MG63 (cell line): ENCODE results near the gene VRK1. TPM values are rescaled to one million over a fixed set of nuclear protein-coding genes. Genes with fewer than 3 reads are reported as not detected.

Source experiments
- DNase-seq: peaks from one replicate; pipeline ENCODE4 v3.0.0-alpha.2; 2020
- H3K27me3 ChIP-seq: fragments of 250-450 bp; sonication (Bioruptor Pico); 2 replicates; pipeline ENCODE4 v1.5.1; 2020; ENCODE audit warnings: mild to moderate bottlenecking, moderate library complexity
- H3K36me3 ChIP-seq: fragments of 250-450 bp; sonication (Bioruptor Pico); 2 replicates; pipeline ENCODE4 v1.5.1; 2020; ENCODE audit warnings: mild to moderate bottlenecking, moderate library complexity
- H3K4me3 ChIP-seq: fragments of 250-450 bp; sonication (Bioruptor Pico); 2 replicates; pipeline ENCODE4 v1.5.1; 2020; ENCODE audit warnings: mild to moderate bottlenecking, moderate library complexity
- H3K9me3 ChIP-seq: fragments of 250-450 bp; sonication (Bioruptor Pico); 2 replicates; pipeline ENCODE4 v1.5.1; 2020; ENCODE audit warnings: mild to moderate bottlenecking, moderate library complexity
- total RNA-seq: library from RNA; depleted of rRNA; stranded (reverse); fragments of >200 nt; shearing (Covaris generic); gene quantifications from 2 replicates; pipeline ENCODE4 v1.2.3, GENCODE V29; 2014; ENCODE audit warnings: low replicate concordance

VRK1 gene
- total RNA-seq, 1 experiment from 2014 or later = 34.0 TPM

DNA sequence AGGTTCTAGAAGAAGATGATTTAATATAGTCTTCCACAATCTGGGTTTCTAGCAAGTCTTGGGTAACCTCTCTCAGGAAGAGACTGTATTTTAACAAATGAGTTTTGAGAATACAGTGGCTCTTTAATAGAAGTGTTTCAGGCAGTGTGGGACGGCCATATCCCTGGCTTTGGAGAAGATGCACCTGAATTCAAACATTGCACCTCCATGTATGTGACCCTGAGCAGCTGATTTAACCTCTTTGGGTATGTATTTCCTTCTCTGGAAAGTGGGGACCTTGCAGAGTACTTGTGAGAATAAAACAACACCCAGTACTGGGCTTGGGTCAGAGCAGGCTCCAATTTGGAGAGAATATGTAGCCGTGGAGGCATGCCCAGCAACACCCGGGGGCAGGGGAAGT lies 15.8 kb upstream of the VRK1 start:
- H3K9me3 ChIP-seq = no peaks in the 10 kb centered on the region
- H3K27me3 ChIP-seq = no peaks in the 10 kb centered on the region
- H3K36me3 ChIP-seq = no peaks in the 10 kb centered on the region
- H3K4me3 ChIP-seq = no peak overlapping the region
- DNase-seq = no peak

DNA sequence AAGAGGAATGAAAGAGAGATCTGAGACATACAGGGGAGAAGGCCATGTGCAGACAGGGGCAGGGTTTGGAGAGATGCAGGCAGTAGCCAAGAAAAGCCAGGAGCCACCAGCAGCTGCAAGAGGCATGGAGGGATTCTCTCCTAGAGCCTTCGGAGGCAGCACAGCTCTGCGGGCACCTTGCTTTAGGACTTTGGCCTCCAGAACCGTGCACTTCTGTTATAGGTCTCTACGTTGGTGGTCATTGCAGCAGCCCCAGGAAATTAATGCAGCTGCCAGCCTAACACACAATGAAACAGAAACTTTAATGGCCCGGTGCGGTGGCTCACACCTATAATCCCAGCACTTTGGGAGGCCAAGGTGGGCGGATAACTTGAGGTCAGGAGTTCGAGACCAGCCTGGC lies 14.7 kb upstream of the VRK1 start:
- no peaks in the 10 kb centered on the region for H3K36me3 ChIP-seq
- no peaks in the 10 kb centered on the region for H3K9me3 ChIP-seq
- no peaks in the 10 kb centered on the region for H3K27me3 ChIP-seq

DNA sequence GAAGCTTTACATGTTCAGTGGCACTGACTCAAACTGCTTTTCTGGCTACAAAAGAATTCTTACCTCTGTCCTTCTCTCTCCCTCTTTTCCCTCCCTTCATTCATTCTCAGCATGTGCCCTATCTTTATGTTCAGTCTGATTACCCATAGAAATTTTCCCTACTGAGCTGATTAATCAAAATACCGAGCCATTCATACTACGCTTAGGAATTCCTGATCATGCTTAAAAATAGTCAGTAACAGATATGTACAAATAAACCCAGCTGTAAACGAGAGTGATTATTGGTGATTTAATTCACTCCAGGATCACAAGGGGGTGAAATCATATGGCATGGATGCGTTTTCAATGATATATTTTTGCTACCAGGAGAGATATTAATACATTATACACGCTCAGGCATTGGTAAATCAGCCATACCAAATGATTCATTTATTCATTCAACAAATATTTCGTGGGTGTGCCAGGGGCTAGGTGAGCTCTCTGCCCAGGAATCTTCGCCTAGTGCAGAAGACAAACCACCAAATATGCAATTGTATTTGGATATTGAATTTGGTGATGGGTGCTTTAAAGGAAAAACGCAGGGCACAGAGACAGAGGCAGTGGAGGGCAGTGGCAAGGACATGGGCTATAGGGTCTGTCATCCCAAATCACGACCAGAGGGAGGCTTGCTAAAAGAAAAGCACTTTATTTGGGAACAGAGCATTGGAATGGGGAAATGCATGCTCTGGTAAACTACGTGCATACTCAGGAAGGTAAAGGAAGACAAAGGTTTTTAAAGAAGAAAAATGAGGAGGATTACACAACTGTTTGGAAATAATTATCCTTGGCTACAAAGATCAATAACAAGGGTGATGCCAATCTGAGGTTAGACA lies 13.9 kb upstream of the VRK1 start:
- peak; percentile 16 for DNase-seq
- no peaks in the 10 kb centered on the region for H3K27me3 ChIP-seq

More for the DNA sequence above, 14.7 kb upstream of the VRK1 start:
- no peak overlapping the region for H3K4me3 ChIP-seq
- DNase-seq = no peak

DNA sequence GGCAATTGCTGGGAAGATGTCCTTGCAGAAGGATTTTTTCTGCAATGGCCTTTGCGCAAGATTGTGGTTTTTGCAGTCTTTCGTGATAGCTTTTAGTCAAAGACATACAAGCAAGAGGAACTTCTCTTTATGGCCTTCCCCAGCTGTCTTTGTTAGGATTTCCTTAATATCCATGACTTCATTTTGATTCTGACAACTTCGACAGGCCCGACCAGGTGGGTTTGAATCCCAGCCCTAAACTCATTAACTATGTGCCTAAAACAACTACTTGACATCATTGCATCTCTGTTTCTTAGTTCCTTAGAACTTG lies 13.3 kb upstream of the VRK1 start:
- Histone ChIP-seq H3K9me3 (no peaks in the 10 kb centered on the region), H3K36me3 (no peaks in the 10 kb centered on the region), H3K27me3 (no peaks in the 10 kb centered on the region), H3K4me3 (no peak overlapping the region)
- DNase-seq = no peak

More for the DNA sequence above, 13.9 kb upstream of the VRK1 start:
- Histone ChIP-seq H3K9me3 (no peaks in the 10 kb centered on the region), H3K36me3 (no peaks in the 10 kb centered on the region), H3K4me3 (no peak overlapping the region)

DNA sequence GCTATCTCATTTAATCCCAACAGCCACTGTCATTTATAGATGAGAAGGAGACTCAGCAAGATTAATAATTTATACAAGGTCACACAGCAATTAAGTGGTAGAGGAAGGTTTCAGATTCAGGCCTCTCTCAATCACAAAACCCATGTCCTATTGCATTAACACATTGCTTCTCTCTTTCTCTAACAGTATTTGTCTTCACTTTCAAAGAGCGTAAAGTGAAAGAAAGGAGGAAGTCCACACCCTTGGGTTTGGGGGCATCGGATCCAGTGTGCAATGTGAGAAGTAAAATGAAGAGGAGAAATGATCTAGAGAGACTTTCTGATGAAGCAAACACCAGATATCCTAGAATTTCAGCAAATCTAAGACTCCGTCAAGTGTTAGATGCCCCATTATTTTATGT lies 7.0 kb upstream of the VRK1 start:
- no peaks in the 10 kb centered on the region for H3K9me3 ChIP-seq
- no peak for DNase-seq

DNA sequence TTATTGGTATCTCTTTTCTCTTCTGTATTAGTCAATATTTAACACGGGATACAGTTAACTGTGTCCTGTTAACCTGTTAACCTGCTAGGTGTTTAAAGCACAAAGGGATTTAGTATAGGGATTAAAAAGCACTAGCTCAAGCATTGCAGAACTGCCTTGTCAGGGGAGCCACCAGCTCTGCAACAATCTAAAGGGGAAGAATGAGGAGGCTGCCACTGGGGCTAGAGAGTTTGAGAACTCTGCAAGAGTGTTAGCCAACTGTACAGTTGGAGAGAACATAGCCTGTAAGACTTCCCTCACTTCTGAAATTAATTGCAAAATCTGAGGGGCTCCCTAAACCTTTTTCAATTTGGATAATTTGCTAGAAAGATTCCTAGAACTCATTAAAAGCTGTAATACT lies 6.5 kb upstream of the VRK1 start:
- H3K4me3 ChIP-seq = no peak overlapping the region
- H3K9me3 ChIP-seq = no peaks in the 10 kb centered on the region
- no peak for DNase-seq
- no peaks in the 10 kb centered on the region for H3K27me3 ChIP-seq
- H3K36me3 ChIP-seq = no peaks in the 10 kb centered on the region

More for the DNA sequence above, 7.0 kb upstream of the VRK1 start:
- Histone ChIP-seq H3K27me3 (no peaks in the 10 kb centered on the region), H3K36me3 (no peaks in the 10 kb centered on the region), H3K4me3 (no peak overlapping the region)

DNA sequence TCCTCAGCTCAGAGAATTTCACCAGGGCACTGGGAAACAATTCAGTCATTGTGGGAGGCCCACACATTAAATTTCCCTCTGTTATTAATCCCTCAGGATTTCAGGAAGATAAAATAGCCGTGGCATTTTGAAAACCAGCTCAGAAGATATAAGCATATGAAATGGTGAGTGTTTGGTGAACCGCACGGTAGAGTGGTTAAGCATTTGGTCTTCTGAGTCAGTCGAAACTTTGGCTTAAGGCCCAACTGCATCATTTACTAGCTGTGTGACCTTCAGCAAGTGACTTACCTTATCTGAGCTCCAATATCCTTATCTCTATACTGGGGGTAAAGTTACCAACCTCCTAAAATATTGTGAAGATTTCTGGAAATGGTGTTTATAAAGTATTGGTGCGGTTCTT lies 5.2 kb upstream of the VRK1 start:
- H3K4me3 ChIP-seq = no peak overlapping the region
- no peaks in the 10 kb centered on the region for H3K27me3 ChIP-seq
- DNase-seq = peak; percentile 37
- H3K9me3 ChIP-seq = no peaks in the 10 kb centered on the region
- no peaks in the 10 kb centered on the region for H3K36me3 ChIP-seq

DNA sequence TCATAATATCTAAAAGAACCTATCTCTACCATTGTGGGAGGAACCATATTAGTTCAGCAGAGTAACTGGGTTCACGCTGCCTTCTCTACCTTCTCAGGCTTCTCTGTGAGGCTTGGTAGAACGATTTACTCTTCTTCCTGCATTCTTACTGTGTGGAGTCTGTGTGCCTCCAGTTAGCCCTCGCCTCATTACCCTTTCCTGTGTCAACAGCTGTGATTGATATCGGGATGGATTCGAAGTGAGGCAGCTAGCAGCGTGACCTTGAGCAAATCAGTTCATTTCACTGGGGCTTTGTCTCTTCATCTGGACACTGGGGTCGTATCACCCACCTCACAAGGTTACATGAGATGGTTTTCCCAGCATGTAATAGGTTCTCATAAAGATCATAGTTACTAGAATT lies 4.6 kb upstream of the VRK1 start:
- Histone ChIP-seq H3K27me3 (no peaks in the 10 kb centered on the region), H3K9me3 (no peaks in the 10 kb centered on the region), H3K36me3 (no peaks in the 10 kb centered on the region), H3K4me3 (no peak overlapping the region)
- DNase-seq = no peak

DNA sequence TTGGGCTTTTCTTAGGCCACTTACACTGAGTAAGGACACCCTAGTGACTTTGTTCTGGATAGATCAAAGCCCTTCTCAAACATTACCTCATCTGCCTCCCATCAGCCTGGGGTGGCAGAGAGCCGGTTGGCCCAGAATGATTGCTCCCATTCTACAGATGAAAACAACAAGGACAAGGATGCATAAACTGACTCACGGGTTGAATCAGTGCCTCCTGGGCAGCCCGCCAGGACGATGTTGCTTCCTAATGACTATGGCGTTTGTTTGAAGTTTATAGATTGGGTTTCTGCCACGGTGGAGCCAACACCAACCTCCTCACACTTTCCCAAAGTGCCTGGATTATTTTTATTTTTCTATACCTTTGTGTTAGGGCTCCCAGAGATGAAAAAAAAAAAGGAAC lies 3.6 kb upstream of the VRK1 start:
- Histone ChIP-seq H3K9me3 (no peaks in the 10 kb centered on the region), H3K4me3 (no peak overlapping the region), H3K27me3 (no peaks in the 10 kb centered on the region), H3K36me3 (no peaks in the 10 kb centered on the region)
- DNase-seq = peak; percentile 42

DNA sequence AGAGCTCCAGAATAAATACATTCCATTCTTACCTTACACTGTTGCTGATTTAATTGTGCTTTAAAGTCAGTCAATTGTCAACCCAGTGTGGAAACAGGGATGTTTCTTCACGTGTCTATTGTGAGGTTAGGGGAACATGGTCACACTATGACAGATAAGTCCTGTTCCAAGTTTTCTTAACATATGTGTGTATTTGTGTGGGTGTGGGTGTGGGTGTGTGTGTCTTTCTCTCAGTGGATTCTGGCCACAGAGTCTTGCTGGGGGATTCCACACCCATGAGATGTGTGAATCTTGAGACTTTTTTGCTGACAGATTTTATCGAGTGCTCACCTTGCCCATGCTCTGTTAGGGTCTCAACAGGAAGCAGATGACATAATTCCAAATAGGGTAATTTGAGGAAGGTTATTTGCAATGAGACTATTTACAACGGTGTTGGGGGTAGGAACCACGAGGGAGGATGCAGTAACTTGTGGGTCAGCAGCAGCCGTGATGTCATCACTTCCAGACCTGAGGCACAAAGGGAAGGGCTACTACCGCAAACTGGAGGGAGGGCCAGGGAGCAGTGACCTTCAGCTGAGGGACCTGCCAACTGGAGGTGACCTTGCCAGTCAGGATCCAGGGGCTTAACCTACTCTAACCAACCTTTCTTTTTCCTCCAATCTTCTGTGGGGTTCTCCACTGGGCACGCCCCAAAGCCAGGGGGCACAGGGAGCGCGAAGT lies 1.9 kb upstream of the VRK1 start:
- Histone ChIP-seq H3K36me3 (no peaks in the 10 kb centered on the region), H3K27me3 (no peaks in the 10 kb centered on the region), H3K9me3 (no peaks in the 10 kb centered on the region), H3K4me3 (no peak overlapping the region)
- no peak for DNase-seq

DNA sequence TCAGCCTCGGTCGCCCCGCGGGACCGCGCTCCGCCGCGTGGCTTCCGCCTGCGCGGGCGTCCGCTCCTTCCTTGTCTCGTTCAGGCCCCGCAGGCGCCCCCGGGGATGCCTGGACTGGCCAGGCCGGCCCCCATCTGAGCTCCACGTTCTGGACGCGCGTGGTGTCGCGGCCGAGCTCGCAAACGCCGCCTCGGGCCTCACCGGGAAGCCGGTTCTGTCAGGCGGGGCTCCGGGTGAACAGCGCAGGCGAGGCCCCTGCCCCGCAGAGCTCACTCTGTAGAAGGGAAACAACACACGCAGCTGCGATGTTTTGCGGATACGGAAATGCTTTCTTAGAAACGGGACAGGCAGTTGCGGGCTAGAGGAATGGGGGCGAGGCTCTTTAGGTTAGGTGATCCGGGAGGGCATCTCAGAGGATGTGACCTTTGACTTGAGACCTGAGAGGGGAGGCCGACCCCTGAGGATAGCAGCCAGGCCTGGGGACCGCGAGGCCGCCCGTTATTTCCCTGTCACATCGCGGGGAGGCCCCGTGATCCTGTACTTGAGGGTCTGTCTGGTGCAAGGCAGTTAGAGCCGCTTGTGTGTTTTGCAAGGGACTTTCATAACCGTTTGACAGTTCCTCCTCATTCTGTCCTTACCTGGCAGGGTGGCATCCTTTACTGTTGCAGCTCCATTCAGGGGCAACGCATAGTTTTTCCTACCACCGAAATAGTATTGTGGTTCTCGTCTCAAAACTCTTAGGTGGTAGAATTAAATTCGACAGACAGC lies 584 bp downstream of the VRK1 start:
- Histone ChIP-seq H3K9me3 (no peaks in the 10 kb centered on the region), H3K4me3 (peak overlapping the region; percentile 80), H3K27me3 (no peaks in the 10 kb centered on the region), H3K36me3 (no peaks in the 10 kb centered on the region)
- DNase-seq = peak; percentile 17

DNA sequence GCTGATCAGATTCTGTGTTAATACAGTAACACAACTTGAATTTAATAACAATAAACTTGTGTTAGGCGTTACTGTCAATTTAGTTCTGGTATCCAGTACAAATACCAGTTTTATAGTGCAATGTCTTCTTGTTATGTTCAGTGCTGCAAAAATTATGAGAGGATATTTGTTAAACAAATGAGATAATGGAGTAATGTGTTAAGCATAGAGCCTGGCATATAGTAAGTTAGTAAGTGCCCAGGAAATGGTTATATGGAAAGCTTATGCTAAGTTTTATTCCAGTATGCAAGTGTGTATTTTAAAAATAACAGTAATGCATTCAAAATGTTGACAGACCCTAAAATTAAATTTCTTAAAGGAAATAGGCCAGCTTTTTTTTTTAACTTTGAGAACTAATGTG lies 1.8 kb downstream of the VRK1 start:
- peak overlapping the region; percentile 80 for H3K4me3 ChIP-seq
- H3K27me3 ChIP-seq = no peaks in the 10 kb centered on the region
- H3K9me3 ChIP-seq = no peaks in the 10 kb centered on the region
- H3K36me3 ChIP-seq = no peaks in the 10 kb centered on the region
- no peak for DNase-seq

DNA sequence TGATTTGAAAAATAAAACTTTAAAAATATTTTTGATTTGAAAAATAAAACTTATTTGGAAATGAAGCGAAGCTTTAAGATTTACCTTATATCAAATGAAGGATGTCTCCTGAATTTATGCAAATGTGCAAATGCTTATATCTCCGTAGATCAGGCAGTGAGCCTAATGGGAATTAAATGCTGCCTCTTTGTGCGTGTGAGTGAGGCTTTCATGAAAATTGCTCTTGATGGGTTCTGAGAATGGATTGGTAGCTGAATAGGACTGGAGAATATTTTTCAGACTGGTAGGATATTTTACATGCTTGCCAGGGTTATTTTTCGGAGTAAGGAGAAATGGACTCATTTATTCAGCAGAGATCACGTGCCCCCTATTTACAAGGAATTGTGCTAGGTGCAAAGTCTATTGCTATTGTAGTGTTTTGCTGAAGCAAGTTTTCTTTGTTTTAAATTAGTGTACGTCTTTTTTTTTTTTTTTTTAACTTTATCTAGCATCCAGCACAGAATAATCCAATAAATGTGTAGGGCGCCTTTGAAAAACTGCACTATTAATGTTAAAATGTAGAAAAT lies 2.4 kb downstream of the VRK1 start:
- H3K4me3 ChIP-seq = no peak overlapping the region
- H3K27me3 ChIP-seq = no peaks in the 10 kb centered on the region
- H3K9me3 ChIP-seq = no peaks in the 10 kb centered on the region
- no peaks in the 10 kb centered on the region for H3K36me3 ChIP-seq
- no peak for DNase-seq

DNA sequence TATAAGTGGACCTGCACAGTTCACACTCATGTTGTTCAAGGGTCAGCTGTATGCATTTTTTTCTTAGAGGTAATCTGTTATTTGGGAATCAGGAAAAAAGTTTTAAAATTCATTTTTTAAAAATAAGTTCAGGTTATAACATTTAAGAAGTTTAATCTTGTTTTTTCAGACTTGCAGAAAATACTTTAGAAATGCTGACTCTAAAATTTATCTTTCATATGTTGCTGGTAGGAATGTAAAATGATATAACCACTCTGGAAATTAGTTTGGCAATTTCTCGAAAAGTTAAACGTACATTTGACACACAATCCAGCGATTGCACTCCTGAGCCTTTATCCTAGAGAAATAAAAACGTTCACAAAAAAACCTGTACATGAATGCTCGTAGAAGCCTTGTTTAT lies 4.7 kb downstream of the VRK1 start:
- DNase-seq = no peak
- Histone ChIP-seq H3K9me3 (no peaks in the 10 kb centered on the region), H3K4me3 (no peak overlapping the region), H3K27me3 (no peaks in the 10 kb centered on the region), H3K36me3 (peaks cover under 1% of the 10 kb centered on the region; the same call in 1 of the 2 replicates)

DNA sequence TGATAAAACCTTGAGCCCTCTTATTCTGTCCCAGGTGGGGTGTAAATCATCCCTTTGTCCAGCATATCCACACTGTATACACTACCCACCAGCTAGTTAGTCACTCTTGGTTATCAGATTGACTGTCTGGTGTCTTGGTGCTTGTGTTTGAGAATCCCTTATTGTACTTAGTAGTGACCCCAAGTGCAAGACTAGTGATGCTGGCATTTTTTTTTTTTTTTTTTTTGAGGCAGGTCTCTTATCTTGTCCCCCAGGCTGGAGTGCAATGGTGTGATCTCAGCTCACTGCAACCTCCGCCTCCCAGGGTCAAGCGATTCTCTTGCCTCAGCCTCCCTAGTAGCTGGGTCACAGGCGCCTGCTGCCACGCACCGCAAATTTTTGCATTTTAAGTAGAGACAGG lies 5.8 kb downstream of the VRK1 start:
- no peaks in the 10 kb centered on the region for H3K27me3 ChIP-seq
- H3K9me3 ChIP-seq = no peaks in the 10 kb centered on the region
- no peak for DNase-seq
- no peak overlapping the region for H3K4me3 ChIP-seq
- H3K36me3 ChIP-seq = peaks cover 3% of the 10 kb centered on the region; the same call in 1 of the 2 replicates

DNA sequence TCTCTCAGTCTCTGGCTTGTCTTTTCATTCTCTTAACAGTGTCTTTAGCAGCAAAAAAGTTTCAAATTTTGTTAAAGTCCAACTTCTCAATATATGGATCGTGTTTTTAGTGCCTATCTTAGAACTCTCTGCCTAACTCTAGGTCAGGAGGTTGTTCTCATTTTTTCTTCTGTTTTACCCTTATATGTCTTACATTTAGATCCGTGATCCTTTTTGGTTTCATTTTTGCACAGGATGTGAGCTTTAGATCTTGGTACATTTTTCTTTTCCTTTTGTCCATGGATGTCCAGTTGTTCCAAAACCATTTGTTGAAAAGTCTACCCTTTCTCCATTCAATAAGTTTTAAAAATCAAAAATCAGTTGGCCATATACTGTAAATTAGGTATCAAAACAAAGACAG lies 6.8 kb downstream of the VRK1 start:
- Histone ChIP-seq H3K9me3 (no peaks in the 10 kb centered on the region), H3K27me3 (no peaks in the 10 kb centered on the region), H3K36me3 (peaks cover 3% of the 10 kb centered on the region; the same call in 1 of the 2 replicates), H3K4me3 (no peak overlapping the region)
- no peak for DNase-seq

DNA sequence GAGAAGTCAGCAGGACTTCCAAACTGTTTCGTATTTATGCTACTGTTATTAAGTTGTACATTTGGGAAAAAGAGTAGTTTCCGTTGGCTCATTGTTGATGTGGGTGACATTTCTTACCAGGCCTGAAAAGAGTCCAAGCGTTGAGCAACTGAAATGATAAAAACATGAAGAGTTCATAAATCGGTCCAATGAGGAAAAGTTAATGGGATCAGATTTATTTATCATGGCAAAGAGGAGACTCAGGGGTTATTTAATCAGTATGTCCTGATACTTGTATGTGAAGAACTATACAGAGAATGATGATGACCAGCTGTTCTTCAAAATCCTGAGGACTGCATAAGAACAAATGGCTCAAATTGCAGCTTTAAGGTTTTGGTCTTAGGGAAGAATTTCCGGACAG lies 7.7 kb downstream of the VRK1 start:
- H3K9me3 ChIP-seq = no peaks in the 10 kb centered on the region
- DNase-seq = no peak
- H3K4me3 ChIP-seq = no peak overlapping the region
- no peaks in the 10 kb centered on the region for H3K27me3 ChIP-seq
- peaks cover 3% of the 10 kb centered on the region; the same call in 1 of the 2 replicates for H3K36me3 ChIP-seq
